Measurements from ENCODE around the gene DOK3.

GRCh38 chr5:177491429-177491945 is 18.1 kb downstream of the DOK3 start:
- TF ChIP-seq POLR2A (IDR thresholded peaks at IDR 0.05; ENCODE audit: low read length) (no peak), GATA1 (IDR thresholded peaks at IDR 0.05; ENCODE audit: low read depth, low read length) (no peak)

Data from erythroblast (primary cell).